NCI-H526 (cell line): ENCODE data around the gene PRPS2.

Experiments used
- DNase-seq, 2 experiments: peaks; one replicate each; lab custom pipeline; 2025; lab: John Stamatoyannopoulos, UW

Gene PRPS2

DNA sequence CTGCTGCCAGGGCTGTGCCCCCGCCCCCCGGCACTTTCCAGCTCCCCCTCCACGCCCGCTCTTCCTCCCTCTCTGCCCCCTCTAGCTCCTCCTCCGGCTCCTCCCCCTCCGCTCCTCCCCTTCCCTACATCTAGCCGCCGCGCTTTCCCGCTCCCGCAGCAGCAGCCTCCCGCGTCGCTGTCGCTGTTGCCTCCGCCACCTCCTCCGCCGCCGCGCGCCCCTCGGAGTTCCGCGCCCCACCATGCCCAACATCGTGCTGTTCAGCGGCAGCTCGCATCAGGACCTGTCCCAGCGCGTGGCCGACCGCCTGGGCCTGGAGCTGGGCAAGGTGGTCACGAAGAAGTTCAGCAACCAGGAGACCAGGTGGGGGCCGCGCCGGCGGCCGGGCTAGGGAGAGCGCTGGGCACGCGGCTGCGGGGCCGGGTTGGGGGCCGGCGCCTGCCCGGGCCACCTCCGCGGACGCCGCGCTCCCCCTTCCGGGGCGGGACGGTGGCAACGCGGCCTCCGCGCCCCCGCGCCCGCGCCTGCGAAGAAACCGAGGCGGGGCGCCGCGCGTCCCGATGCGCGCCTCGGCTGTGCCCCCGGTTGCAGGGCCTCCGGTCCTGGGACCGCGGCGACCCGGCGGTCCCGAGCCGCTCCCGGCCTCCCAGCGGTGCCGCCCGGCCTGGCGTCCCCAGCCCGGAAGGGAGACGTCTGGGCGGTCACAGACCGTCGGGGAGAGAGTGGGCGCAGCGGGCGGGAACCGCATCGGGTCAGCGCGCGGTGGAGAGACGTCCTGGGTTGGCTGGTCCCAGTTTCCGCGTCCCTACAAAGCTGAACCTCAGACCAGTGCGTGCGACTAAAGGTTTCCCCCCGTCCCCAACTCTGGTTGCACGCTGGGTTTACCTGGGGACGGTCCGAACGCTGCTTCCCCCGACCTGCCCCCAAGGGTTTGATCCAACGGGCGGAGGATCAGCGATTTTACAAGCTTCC is at the start of gene PRPS2:
TSS of gene PRPS2 (plus strand) at position 156 of the 972 bp plus-strand sequence. CDS start at position 242, 86 bp downstream.
- DNase-seq: peak in 1 of 2 experiments; percentile 82

DNA sequence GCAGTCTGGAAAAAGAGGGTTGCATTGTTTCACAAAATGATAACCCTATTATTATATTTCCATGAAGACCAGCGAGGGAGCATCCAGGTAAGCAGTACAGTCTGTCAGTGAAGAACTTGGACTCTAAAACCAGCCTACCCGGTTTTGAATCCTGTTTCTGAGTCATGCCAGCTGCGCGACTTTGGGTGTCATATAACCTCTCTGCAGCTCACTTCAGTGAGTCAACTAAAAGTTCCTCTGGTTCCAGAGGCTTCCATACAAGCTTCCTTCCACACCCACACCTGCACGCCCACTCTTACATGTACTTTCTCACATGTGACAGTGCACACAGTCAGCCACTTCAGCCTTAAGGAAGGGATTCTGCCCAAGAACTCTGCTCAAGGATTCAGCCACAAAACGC is 49.8 kb upstream of the PRPS2 start:
- DNase-seq: peak in 1 of 2 experiments; percentile 6

DNA sequence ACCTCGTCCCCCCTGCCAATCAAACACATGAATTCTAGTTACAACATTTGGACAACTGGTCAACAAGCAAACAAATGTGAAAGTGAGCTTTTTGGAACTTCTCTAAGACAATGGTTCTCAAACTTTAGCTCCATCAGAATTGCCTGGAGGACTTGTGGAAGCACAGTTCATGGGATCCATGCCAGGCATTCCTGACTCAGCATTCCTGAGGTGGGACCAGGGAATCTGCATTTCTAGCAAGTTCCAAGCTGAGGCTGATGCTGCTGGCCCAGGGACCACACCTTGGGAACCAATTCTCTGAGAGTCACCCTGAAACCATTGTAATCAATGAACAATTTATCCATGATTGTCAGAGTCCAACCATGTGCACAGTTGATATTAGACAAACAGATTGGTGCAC is 43.8 kb upstream of the PRPS2 start:
- no peak for DNase-seq

DNA sequence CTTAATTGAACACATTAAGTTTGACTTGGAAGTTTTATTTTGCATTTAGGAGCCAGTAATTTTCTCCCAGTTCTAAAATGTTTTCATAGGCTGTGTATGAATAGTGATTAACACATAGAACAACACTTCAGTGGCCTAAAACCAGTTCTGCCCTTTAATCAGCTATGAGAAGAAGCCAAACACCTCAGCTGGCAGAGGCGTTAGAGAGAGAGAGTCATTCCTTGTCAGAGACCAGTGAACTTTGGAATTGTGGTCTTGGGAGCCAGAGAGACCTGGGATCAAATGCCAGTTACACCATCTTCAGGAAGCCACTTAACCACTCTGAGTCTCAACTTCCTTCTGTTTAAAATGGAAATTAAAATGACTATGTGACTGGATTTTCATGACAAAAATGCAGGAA is 39.3 kb upstream of the PRPS2 start:
- no peak for DNase-seq

DNA sequence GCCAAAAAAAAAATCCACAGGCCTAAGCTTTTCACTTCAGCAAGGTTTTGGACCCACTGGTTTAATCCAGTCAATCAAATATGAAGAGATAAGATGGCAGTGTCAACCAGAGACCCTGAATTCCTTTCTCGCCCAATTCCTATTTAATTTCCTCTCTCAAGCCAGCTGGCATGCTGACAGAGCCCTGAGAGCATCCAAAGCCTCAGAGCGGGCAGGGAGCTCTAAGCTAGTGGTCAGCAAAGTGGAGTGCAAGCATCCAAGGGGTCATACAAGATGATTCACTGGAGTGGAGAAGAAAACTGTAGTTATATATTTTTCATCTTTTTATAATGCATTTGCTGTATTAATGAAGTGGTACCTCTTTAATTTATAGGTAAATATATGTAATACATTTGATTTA is 37.8 kb upstream of the PRPS2 start:
- no peak for DNase-seq

DNA sequence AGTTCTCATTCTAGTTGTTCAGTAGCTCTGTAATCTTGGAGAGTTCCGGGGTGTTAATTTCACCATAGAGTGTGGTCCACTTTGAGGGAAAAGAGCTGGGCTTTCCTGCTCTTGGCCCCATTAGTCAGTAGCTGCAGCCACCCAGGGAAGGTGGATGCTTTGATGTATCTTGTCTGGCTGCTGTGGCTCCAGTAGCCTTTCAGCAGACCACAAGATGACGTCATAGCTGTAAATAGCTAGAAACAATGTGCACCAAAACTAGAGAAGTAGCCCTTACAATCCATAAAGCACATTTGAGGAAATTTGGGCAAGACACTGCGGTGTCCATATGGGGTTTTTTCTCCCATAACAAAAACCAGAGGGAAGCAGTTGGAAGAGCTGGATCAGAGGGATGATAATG is 32.9 kb upstream of the PRPS2 start:
- no peak for DNase-seq

DNA sequence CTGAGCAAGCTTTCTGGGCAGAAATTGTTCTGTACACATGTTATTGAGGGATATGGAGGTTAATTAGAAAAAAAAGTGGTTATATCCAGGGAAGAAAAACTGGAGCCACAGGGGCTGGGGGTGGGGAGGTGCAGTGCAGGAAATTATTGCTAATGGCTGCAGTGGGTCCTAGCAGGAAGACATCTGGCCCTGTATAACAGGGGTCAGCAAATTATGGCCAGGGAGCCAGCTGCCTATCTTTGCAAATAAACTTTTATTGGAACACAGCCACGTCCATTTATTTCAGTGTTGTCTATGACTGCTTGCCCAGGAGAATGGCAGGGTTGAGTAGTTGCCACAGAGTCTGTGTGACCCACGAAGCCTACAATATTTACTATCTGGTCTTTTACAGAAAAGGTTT is 23.4 kb upstream of the PRPS2 start:
- DNase-seq: no peak

DNA sequence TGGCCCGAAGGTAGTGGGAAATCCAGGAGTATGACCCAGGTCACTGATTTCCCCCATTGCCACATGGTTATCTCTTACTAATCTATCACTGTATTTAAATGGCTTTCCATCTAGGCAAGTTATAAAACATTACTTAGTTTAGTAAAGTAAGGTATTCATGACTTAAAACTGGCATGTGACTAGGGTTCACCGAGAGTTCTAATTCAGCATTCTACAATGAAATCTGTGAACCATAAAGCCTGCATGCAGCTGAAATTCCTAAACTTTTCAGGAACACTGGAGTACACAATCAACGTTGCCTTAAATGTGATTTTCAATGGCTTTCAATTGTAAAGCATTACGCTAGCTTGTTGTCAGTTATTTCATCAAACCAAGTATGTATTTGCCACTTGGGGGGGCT is 22.7 kb upstream of the PRPS2 start:
- DNase-seq: no peak

DNA sequence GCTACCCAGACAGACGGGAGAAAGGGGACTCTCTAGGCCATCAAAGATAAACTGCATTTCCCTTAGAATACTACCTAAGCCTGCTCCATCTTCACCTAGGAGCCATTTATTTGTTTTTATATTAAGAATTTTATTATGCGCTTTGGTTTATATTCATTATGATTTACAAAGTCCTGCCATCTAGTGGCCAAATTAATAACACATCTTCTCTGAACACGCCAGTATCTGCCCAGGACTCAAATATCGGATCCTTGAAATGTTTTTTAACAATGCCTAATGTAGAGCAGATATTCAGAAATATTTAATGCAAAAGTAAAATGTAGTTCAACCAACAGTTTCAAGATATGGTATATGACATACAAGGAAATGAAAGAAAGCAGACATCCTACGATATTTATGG is 20.8 kb upstream of the PRPS2 start:
- peak in 1 of 2 experiments; percentile 41 for DNase-seq

DNA sequence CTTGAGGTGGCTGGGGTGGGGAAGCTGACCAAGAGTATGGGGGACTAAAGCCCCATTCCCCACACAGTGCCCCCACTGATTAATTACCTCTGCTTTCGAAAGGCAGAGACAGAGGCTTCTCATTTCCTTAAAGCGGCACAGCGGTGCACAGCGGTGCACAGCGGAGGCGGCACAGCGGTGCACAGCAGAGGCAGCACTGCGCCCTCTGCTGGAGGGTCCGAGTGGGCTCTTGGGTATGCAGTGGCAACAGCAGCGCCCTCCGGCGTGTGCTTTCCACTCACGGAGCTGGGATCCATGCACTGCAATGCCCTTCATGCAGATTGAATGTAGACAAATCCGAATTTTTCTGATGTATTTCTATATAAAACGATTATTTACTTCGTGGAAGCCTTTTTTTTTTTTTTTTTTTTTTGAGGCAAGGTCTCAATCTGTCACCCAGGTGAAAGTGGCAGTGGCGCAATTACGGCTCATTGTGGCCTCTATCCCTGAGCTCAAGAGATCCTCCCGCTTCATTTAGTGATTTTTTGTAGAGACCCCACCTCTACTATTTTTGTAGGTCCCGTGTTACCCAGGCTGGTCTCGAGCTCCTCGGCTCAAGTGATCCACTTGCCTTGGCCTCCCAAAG is 19.7 kb upstream of the PRPS2 start:
- DNase-seq: peak in 1 of 2 experiments; percentile 66

DNA sequence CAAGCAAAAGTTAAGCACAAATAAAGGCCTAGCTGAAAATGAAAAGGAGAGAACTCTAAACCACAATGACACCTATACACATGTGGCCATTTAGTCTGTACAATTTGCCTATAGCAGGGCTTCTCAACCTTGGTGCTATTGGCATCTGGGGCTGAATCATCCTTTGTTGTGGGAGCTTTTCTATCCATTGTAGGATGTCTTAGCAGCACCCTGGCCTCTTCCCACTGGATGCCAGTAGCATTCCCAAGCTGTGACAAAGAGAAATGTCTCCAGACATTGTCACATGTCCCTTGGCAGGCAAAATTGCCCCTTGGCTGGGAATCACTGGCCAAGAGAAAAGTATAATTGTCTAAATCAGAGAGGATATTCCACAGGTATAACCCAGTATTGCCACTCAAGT is 13.5 kb upstream of the PRPS2 start:
- no peak for DNase-seq

DNA sequence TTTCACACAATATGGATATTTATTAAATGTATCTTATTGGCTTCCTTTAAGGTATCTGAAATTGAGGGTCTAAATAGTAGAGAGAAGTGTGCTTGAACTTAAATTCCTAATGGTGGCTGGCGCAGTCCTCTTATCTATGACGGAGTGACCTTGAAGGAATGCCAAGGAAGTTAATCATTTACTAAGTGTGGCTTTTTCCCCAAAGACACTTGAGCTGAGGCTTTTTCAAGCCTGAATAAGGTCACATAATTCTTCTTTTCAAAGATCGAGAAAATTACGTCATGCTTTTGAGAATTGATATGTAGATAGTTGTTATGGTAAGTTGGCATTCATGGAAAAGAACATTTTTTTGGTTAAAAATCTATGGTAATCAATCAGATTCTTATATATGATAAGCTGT is 11.7 kb upstream of the PRPS2 start:
- DNase-seq: peak in 1 of 2 experiments; percentile 1

DNA sequence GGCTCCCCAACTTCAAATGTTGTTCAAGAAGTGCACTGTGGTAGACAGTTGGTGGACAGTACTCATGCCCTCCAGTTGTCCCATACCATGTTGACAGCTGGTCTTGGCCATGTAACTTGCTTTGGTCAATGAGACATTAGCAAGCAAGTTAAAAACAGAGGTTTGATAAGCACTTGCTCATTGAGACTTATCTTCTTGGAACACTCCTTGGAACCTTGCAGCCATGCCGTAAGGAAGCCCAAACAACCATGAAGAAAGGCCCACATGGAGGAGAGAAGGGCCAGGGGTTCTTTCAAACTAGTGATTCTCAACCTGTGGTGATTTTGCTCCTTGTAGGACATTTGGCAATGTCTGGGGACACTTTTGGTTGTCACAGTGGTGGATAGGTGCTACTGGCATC is 2.6 kb upstream of the PRPS2 start:
- DNase-seq: no peak

DNA sequence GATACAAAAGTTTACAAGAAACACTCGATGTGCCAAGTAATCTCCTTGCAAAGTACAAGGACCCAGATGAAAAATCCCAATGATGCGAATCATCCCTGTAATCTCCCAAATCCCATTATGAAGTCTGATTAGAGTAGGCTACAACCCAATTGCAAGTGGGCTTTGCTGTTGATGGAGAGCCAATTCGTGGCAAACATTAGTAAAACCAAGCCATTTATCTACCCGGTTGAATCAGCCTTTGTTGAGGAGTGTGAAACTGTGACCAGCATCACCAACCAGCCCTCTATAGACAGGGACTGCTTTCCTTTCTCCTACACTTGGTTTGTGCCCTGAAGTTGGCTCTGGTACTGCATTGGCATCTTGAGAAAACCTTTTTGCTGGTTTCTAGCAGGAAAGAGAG is 1.2 kb upstream of the PRPS2 start:
- DNase-seq: no peak

DNA sequence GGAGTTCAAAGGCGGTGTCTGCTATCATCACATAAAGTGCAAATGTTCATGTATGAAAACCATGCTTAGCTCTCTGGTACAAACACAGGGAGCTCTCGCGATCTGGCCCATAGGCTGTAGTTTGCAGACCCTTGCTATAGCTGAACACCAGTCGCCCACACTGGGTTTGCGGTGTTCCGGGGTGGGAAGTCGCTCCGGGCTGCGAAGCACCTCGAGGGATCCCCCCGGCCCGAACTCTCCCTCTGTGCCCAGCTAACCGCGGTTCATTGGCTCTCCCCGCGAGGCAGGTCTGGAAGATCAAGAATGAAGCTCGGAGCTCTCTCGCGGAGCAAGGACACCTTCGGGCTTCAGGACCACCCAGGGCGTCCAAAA is 341 bp upstream of the PRPS2 start:
- no peak for DNase-seq

DNA sequence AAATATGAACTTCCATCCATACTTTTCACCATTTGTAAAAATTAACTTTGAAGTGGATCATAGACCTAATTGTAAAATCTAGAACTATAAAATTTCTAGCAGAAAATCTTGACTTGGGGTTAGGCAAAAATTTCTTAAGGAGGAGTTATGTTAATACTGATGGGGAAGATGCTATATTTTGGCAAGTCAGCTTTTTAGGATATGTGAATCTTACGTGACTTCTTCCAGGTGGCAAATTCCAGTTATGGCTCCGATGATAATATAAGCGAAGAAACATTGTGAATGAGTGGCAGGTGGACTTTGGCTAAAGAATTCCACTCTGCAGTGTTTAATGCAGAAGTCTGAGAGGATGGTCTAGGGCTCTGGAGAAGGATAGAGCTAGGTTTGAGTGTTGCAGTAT is 1.5 kb downstream of the PRPS2 start:
- DNase-seq: no peak

DNA sequence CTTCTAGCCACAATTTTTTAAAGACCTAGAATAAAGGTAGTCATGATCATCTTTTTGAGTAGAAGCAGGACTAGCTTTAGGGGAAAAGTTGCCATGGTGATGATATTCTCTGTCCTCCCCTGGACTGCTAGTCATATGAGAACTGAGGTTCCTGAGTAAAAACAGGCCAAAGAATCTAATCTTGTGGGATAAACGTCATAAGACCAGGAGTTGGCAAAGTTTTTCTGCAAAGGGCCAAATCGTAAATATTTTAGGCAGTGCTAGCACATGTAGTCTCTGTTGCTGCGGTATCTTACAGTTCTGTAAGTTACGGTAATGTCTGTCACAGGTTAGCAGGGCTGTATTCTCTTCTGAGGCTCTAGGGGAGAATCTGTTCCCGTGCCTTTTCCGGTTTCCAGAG is 3.4 kb downstream of the PRPS2 start:
- DNase-seq: no peak

DNA sequence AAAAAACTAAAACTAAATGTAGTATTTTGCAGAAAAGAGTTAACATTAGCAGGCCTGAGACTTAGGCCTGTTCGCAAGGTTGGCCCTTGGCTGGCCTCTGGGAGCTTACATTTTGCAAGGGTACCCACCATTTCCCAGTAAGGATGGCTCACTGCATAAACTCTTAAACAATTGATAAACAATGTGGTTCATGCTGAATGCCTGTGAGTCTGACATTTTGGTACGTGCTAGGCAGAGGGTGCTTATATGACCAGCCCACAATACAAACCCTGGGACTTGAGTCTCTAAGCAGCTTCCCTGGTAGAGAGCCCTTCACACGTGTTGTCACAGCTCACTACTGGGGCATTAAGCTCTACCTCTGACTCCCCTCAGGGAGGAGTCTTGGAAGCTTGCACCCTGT is 7.4 kb downstream of the PRPS2 start:
- DNase-seq: no peak

DNA sequence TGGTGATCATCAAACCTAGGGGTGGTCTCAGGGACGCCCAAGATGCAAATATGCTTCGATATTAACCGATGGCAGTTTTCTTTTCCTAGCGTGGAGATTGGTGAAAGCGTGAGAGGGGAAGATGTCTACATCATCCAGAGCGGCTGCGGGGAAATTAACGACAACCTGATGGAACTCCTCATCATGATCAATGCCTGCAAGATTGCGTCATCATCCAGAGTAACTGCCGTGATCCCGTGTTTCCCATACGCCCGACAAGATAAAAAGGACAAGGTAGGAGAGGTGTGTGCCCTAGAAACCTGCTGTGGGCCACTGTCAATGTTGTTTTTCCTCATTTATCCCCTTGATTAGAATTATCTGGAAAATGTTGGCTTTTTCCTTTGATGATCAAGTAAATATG is 7.9 kb downstream of the PRPS2 start:
- no peak for DNase-seq

DNA sequence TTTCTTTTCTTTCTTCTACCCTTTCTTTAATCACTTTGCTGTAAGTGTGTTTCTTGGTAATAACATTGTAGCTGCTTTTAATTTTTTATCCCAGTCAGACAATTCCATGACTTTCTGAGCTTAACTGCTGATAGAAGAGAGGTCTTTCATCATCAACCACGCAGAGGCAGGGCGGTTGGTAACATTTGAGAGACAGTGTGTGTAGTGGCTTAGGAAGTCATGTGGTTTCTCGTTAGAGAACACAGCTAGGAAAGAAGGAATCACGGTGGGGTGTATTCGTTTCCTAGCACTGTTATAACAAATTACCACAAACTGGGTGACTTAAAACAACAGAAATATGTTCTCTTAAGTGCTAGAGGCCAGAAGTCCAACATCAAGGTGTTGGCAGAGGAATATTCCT is 11.5 kb downstream of the PRPS2 start:
- no peak for DNase-seq

DNA sequence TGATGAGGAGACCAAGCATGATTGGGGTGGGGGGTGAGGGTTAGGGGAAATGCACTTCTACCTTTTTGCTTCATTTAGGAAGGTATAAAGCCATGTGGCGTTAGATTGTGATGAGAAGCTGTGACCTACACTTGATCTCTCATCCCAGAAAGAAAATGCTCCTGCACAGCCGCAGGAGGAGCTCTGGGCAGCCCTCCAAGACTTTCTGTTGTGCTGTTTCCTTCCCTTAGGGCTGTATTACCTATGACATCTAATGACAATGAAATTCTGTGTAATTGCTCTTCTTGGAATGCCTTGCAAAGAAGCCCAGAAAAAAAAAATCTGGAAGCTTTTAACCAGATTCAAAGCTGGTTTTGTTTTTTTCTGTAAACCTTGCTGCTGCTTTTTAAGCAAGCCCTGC is 13.4 kb downstream of the PRPS2 start:
- DNase-seq: no peak

DNA sequence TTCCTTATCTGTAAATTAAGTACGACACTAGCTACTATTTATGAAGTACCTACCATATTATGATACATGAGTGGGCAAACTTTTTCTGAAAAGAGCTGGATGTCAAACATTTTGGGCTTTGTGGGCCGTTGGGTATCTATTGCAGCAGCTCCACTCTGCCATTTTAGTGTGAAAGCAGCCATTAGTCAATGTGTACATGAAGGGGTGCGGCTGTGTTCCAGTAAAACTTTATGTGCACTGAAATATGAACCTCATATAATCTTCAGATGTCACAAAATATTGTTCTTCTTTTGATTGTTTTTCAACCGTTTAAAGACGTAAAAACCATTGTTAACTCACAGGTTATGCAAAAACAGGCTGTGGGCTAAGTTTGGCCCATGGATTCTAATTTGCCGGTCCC is 14.1 kb downstream of the PRPS2 start:
- DNase-seq: no peak

DNA sequence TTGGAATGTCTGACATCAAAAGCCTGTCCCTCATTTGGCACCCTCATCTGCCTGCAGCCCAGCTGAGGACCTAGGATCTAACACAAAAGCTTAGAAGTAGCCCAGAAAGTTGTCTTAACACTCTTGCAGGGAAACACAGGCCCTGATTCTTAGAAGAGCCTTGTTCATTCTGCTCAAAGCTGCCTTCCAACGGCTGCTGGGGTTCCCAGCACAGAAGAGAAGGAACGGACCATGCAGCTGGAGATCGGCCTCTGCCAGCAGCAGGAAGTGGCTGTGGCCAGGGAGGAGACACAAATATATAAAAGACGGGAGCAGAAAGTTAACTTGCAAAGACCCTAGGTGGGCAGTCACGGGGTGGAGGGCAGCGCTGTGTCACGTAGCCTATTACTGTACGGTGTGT is 20.4 kb downstream of the PRPS2 start:
- no peak for DNase-seq

DNA sequence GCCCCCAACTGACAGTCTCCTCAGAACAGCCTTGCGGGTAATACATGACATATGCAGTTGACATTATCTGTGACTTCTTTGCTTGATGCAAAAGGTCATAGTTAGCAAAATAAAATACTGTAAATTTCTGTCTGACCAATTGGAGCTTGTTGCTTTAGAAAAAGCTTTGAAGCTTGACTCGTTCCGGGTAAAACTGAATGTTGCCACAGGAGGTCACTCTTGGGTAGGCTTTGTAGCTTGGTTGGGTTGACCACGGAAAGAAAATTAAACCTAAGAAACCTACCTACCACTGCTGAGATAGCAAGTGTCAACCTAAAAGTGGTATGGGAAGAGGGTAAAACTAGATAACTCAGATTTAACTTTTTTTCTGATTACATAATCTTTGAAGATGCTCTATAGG is 23.2 kb downstream of the PRPS2 start:
- DNase-seq: peak; percentile 27 to 64
